Caco-2 (cell line): ENCODE measurements around the gene GZF1. TPM values are rescaled to one million over a fixed set of nuclear protein-coding genes. Genes with fewer than 3 reads are reported as not detected.

ENCODE experiments used
- BruUV-seq: library from RNA; stranded (reverse); fragments of 400-500 nt; replicated peaks from 2 replicates; lab custom pipeline; 2021; lab: Mats Ljungman, UMichigan
- CTCF ChIA-PET: fragments of 300-600 bp; sonication (Branson Sonifier 250); formaldehyde crosslinking; loops from one replicate; lab custom pipeline; 2022; ENCODE audit warnings: antibody characterized with exemption; lab: Charles Lee
- POLR2A ChIA-PET: fragments of 300-600 bp; sonication (Branson Sonifier 250); formaldehyde crosslinking; loops from one replicate; lab custom pipeline; 2022; ENCODE audit warnings: antibody characterized with exemption; lab: Charles Lee
- DNase-seq, 2 experiments: peaks; one replicate each; pipeline versions ENCODE4 v3.0.0 to v3.0.0-alpha.2; 2020 to 2022
- H3K27me3 ChIP-seq: replicated peaks from 2 replicates; pipeline ENCODE4 v1.6.0; 2011; ENCODE audit warnings: low read length; ENCODE audit not compliant: control insufficient read depth, insufficient read depth
- H3K36me3 ChIP-seq: 2 replicates; pipeline ENCODE4 v1.5.1; 2011; ENCODE audit warnings: low read length; ENCODE audit not compliant: control insufficient read depth, insufficient read depth
- H3K4me1 ChIP-seq: fragments of 250-450 bp; sonication (Bioruptor Pico); 2 replicates; pipeline ENCODE4 v1.5.1; 2020; ENCODE audit warnings: mild to moderate bottlenecking
- H3K4me3 ChIP-seq: 2 replicates; pipeline ENCODE4 v1.5.1; 2011; ENCODE audit warnings: low read depth, mild to moderate bottlenecking, control low read depth, low read length
- H3K9me3 ChIP-seq: fragments of 250-450 bp; sonication (Bioruptor Pico); 2 replicates; pipeline ENCODE4 v1.5.1; 2020; ENCODE audit warnings: mild to moderate bottlenecking, moderate library complexity
- H3K27ac Mint-ChIP-seq: one replicate; pipeline ENCODE4 v1.8.0; 2022; ENCODE audit warnings: mixed read lengths; ENCODE audit not compliant: unreplicated experiment
- H3K27me3 Mint-ChIP-seq: one replicate; pipeline ENCODE4 v1.8.0; 2022; ENCODE audit warnings: mixed read lengths; ENCODE audit not compliant: insufficient read depth, unreplicated experiment
- H3K36me3 Mint-ChIP-seq: one replicate; pipeline ENCODE4 v1.8.0; 2022; ENCODE audit warnings: mild to moderate bottlenecking, mixed read lengths; ENCODE audit not compliant: insufficient read depth, unreplicated experiment
- H3K4me1 Mint-ChIP-seq: one replicate; pipeline ENCODE4 v1.8.0; 2022; ENCODE audit warnings: low read depth, mixed read lengths; ENCODE audit not compliant: unreplicated experiment
- H3K4me3 Mint-ChIP-seq: one replicate; pipeline ENCODE4 v1.8.0; 2022; ENCODE audit warnings: mild to moderate bottlenecking, moderate library complexity, mixed read lengths; ENCODE audit not compliant: unreplicated experiment
- H3K9me3 Mint-ChIP-seq: one replicate; pipeline ENCODE4 v1.8.0; 2022; ENCODE audit warnings: mixed read lengths; ENCODE audit not compliant: unreplicated experiment
- CTCF ChIP-seq, 2 experiments: fragments of 200-600 bp in 1 of 2; IDR thresholded peaks; 1 replicate in 1 of 2; 2 replicates in 1 of 2; pipeline versions ENCODE4 v1.5.1 to v1.8.0; 2011 to 2022; ENCODE audit warnings: antibody characterized with exemption in 1 of 2, control low read depth in 1 of 2, inconsistent platforms in 1 of 2, low read depth in 1 of 2, low read length in 1 of 2, mild to moderate bottlenecking in 1 of 2, moderate library complexity in 1 of 2; ENCODE audit not compliant: insufficient read depth in 1 of 2, severe bottlenecking in 1 of 2, unreplicated experiment in 1 of 2
- intact Hi-C: fragments of 100-400 bp; cut with micrococcal nuclease; formaldehyde crosslinking; loops from one replicate; pipeline ENCODE4 v1.10.0; 2022; ENCODE audit not compliant: unreplicated experiment
- total RNA-seq: library from RNA; stranded (reverse); gene quantifications from 2 replicates; pipeline ENCODE4 v1.2.3, GENCODE V29; 2022

GZF1 gene
- total RNA-seq, 1 experiment from 2014 or later = 18.4 TPM

GRCh38 chr20:23419657-23419994 is 57.6 kb downstream of the GZF1 start:
- H3K36me3 ChIP-seq = no peaks in the 10 kb centered on the region
- BruUV-seq = TSS peak; percentile 35
- H3K27me3 ChIP-seq = no peaks in the 10 kb centered on the region
- Mint-ChIP-seq H3K4me1 (peaks cover 5% of the 10 kb centered on the region), H3K4me3 (peak overlapping the region; percentile 94), H3K27ac (no peak overlapping the region), H3K27me3 (no peaks in the 10 kb centered on the region), H3K36me3 (no peaks in the 10 kb centered on the region), H3K9me3 (no peaks in the 10 kb centered on the region)
- intact Hi-C loops = no loop called here
- TF ChIP-seq CTCF (IDR thresholded peaks at IDR 0.05; ENCODE audit: insufficient read depth in 1 of 2, low read depth in 1 of 2, low read length in 1 of 2, severe bottlenecking in 1 of 2, unreplicated experiment in 1 of 2) = no peak
- ChIA-PET CTCF (no interaction called here), POLR2A (interaction anchor here (1.0 kb wide), 1 partner anchor 62 kb away, joined by 3 read pairs; no protein-coding TSS in a partner anchor)
- no peaks in the 10 kb centered on the region for H3K9me3 ChIP-seq
- peak overlapping the region; percentile 96 for H3K4me3 ChIP-seq
- DNase-seq = no peak
- H3K4me1 ChIP-seq = peaks cover 12% of the 10 kb centered on the region

- Histone ChIP-seq H3K9me3 (no peaks in the 10 kb centered on the region), H3K4me1 (peaks cover 12% of the 10 kb centered on the region), H3K27me3 (no peaks in the 10 kb centered on the region), H3K4me3 (peak overlapping the region; percentile 96), H3K36me3 (no peaks in the 10 kb centered on the region)
- peaks cover 5% of the 10 kb centered on the region for H3K4me1 Mint-ChIP-seq
- H3K9me3 Mint-ChIP-seq = no peaks in the 10 kb centered on the region
- intact Hi-C loops = loop anchor here (5.0 kb wide), 1 partner anchor 58 kb away; the partner anchor contains the start of gene GZF1
- CTCF ChIA-PET = no interaction called here
- H3K4me3 Mint-ChIP-seq = peak overlapping the region; percentile 94
- H3K27me3 Mint-ChIP-seq = no peaks in the 10 kb centered on the region
- no peak for TF ChIP-seq CTCF (IDR thresholded peaks at IDR 0.05; ENCODE audit: insufficient read depth in 1 of 2, low read depth in 1 of 2, low read length in 1 of 2, severe bottlenecking in 1 of 2, unreplicated experiment in 1 of 2)
- no TSS peak for BruUV-seq
- peak; percentile 45 to 51 for DNase-seq
- POLR2A ChIA-PET = interaction anchor here (1.0 to 1.3 kb wide), 2 partner anchors 59 to 62 kb away, joined by 3 to 6 read pairs; partner anchors contain the start of gene GZF1
- no peaks in the 10 kb centered on the region for H3K36me3 Mint-ChIP-seq
- peak overlapping the region; percentile 67 for H3K27ac Mint-ChIP-seq
Measured at GRCh38 chr20:23419995-23420901, 58.3 kb downstream of the GZF1 start.
